K562 (cell line): ENCODE measurements around the gene CASP5. TPM values are rescaled to one million over a fixed set of nuclear protein-coding genes. Genes with fewer than 3 reads are reported as not detected.

ENCODE experiments used
- ASH1L ChIP-seq: fragments of 450-650 bp; IDR thresholded peaks from 2 replicates; pipeline ENCODE4 v1.6.1; 2018; ENCODE audit warnings: borderline replicate concordance, mild to moderate bottlenecking, low read depth; ENCODE audit not compliant: partially characterized antibody
- E2F5 ChIP-seq: sonication (generic); formaldehyde crosslinking; IDR thresholded peaks from 2 replicates; pipeline ENCODE4 v1.8.0; 2022; ENCODE audit warnings: mild to moderate bottlenecking, missing genetic modification reagents
- FOXO4 ChIP-seq: fragments of 450-650 bp; formaldehyde crosslinking; IDR thresholded peaks from 2 replicates; pipeline ENCODE4 v1.4.0; 2020; ENCODE audit warnings: mild to moderate bottlenecking, moderate library complexity
- MCM3 ChIP-seq: fragments of 450-650 bp; IDR thresholded peaks from 2 replicates; pipeline ENCODE4 v1.6.1; 2016
- MXD1 ChIP-seq: fragments of 250-450 bp; sonication (Bioruptor Pico); IDR thresholded peaks from 2 replicates; pipeline ENCODE4 v1.8.0; 2021; ENCODE audit warnings: borderline replicate concordance, mild to moderate bottlenecking, moderate library complexity; ENCODE audit not compliant: poor library complexity, severe bottlenecking
- NFYB ChIP-seq: IDR thresholded peaks from 2 replicates; pipeline ENCODE4 v1.6.1; 2011; ENCODE audit warnings: mild to moderate bottlenecking, moderate library complexity; ENCODE audit not compliant: insufficient read length; ENCODE audit errors: extremely low read depth
- STAG1 ChIP-seq: sonication (generic); formaldehyde crosslinking; IDR thresholded peaks from 2 replicates; pipeline ENCODE4 v1.5.0; 2020; ENCODE audit warnings: missing genetic modification reagents, borderline replicate concordance
- TSHZ1 ChIP-seq: fragments of 250-450 bp; sonication (Bioruptor Pico); IDR thresholded peaks from 2 replicates; pipeline ENCODE4 v1.4.0; 2020; ENCODE audit warnings: mild to moderate bottlenecking, moderate library complexity
- ZNF263 ChIP-seq: sonication (generic); formaldehyde crosslinking; IDR thresholded peaks from 2 replicates; pipeline ENCODE4 v1.8.0; 2022; ENCODE audit warnings: mild to moderate bottlenecking, missing genetic modification reagents, borderline replicate concordance
- polyA plus RNA-seq, 8 experiments: library from polyadenylated mRNA; depleted of rRNA in 4 of 8; stranded (reverse) in 5 of 8; unstranded in 3 of 8; fragments of >200 nt; fragmentation: Nextera tagmentation in 2 of 8; fragmentation: Illumina TruSeq in 1 of 8; extraction: Ambion mirVana in 2 of 8; extraction: Trizol in 1 of 8; gene quantifications; 2 replicates each; pipeline versions ENCODE4 v1.2.1 to v1.2.3, GENCODE V29; 2011 to 2014; ENCODE audit warnings: inconsistent platforms in 1 of 8, missing spikeins in 1 of 8
- total RNA-seq, 7 experiments: library from RNA; depleted of rRNA in 6 of 7; stranded (reverse); fragments of >200 nt in 6 of 7; fragmentation: Illumina TruSeq in 2 of 7; extraction: Trizol in 2 of 7; gene quantifications; 2 replicates each; pipeline versions ENCODE4 v1.2.1 to v1.2.3, GENCODE V29; 2011 to 2021; ENCODE audit warnings: low replicate concordance in 1 of 7
- TF ChIP-seq, protein P1 (sequence below): fragments of 450-650 bp; IDR thresholded peaks from 2 replicates; pipeline ENCODE4 v1.7.1; 2018; ENCODE audit warnings: mild to moderate bottlenecking, low read depth; ENCODE audit not compliant: partially characterized antibody

The CASP5 gene
- total and polyA plus RNA-seq, 9 of the 15 experiments (the other 6 are each of a cell fraction or from before 2014, with no cell fraction given) = not detected

- no peak for TF ChIP-seq MXD1 (CRISPR knock-in tag)
- no peak for TF ChIP-seq ZNF263 (CRISPR knock-in tag)
- no peak for TF ChIP-seq E2F5 (CRISPR knock-in tag)
- no peak for TF ChIP-seq NFYB
- TF ChIP-seq, protein P1, sequence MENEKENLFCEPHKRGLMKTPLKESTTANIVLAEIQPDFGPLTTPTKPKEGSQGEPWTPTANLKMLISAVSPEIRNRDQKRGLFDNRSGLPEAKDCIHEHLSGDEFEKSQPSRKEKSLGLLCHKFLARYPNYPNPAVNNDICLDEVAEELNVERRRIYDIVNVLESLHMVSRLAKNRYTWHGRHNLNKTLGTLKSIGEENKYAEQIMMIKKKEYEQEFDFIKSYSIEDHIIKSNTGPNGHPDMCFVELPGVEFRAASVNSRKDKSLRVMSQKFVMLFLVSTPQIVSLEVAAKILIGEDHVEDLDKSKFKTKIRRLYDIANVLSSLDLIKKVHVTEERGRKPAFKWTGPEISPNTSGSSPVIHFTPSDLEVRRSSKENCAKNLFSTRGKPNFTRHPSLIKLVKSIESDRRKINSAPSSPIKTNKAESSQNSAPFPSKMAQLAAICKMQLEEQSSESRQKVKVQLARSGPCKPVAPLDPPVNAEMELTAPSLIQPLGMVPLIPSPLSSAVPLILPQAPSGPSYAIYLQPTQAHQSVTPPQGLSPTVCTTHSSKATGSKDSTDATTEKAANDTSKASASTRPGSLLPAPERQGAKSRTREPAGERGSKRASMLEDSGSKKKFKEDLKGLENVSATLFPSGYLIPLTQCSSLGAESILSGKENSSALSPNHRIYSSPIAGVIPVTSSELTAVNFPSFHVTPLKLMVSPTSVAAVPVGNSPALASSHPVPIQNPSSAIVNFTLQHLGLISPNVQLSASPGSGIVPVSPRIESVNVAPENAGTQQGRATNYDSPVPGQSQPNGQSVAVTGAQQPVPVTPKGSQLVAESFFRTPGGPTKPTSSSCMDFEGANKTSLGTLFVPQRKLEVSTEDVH = no peak
- TF ChIP-seq MCM3 = no peak
- no peak for TF ChIP-seq STAG1 (CRISPR knock-in tag)
- no peak for TF ChIP-seq TSHZ1
- no peak for TF ChIP-seq ASH1L
- TF ChIP-seq FOXO4 (CRISPR knock-in tag) = no peak
These were observed 17.7 kb upstream of the CASP5 start (continued) for GRCh38 chr11:105040703-105041102.
